Measurements from ENCODE around the gene SLC35G3. TPM values are rescaled to one million over a fixed set of nuclear protein-coding genes. Genes with fewer than 3 reads are reported as not detected.
"Not testable (repeated sequence)": the region's sequence is repeated elsewhere in the genome, so short reads cannot be mapped to it uniquely, and the experiment has no call there.

SLC35G3 gene
- polyA plus RNA-seq, 1 donor from 2014 or later = not detected

DNA sequence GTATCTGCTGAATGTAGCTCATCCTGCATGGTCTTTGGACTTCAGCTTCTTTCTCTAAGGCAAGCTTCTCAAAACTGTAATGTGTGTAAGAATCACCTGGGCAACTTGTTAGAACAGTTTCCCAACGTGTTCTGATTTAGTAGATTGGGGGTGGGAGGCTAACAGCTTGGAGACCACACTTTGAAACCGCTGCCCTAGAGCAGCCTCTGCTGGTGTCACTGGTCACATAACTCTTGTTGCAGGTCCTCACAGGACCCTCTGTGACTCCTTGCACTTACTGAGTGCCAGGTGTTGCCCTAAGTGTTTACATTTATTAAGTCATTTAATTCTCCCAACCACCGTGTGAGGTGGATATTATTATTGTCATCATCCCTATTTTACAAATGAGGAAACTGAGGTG is 9.9 kb downstream of the SLC35G3 start:
- Histone ChIP-seq H3F3A (ENCODE audit: insufficient read depth, low read length, poor library complexity, severe bottlenecking) (no peaks in the 10 kb centered on the region), H3K4me3 (ENCODE audit: low read length) (no peak overlapping the region), H3K9ac (ENCODE audit: low read length) (no peak overlapping the region), H3K4me2 (ENCODE audit: low read length) (no peak overlapping the region), H4K20me1 (ENCODE audit: insufficient read depth) (no peaks in the 10 kb centered on the region), H3K27ac (ENCODE audit: low read length) (no peak overlapping the region), H2AFZ (ENCODE audit: low read depth, low read length) (no peak overlapping the region), H3K27me3 (ENCODE audit: insufficient read depth, low read depth, low read length) (no peaks in the 10 kb centered on the region), H3K36me3 (ENCODE audit: insufficient read depth, low read length) (no peaks in the 10 kb centered on the region), H3K9me3 (ENCODE audit: low read length) (no peaks in the 10 kb centered on the region), H3K79me2 (replicated peaks; ENCODE audit: insufficient read depth, low read length) (no peaks in the 10 kb centered on the region), H3K9me2 (ENCODE audit: insufficient read depth, low read length) (no peaks in the 10 kb centered on the region)
- TF ChIP-seq EP300 (conservative IDR thresholded peaks at IDR 0.05; ENCODE audit: poor library complexity, severe bottlenecking) (no peak), SMC3 (conservative IDR thresholded peaks at IDR 0.05; ENCODE audit: poor library complexity) (no peak), MXI1 (conservative IDR thresholded peaks at IDR 0.05; ENCODE audit: poor library complexity, severe bottlenecking) (no peak), TAF1 (IDR thresholded peaks at IDR 0.05; ENCODE audit: low read depth) (no peak)

DNA sequence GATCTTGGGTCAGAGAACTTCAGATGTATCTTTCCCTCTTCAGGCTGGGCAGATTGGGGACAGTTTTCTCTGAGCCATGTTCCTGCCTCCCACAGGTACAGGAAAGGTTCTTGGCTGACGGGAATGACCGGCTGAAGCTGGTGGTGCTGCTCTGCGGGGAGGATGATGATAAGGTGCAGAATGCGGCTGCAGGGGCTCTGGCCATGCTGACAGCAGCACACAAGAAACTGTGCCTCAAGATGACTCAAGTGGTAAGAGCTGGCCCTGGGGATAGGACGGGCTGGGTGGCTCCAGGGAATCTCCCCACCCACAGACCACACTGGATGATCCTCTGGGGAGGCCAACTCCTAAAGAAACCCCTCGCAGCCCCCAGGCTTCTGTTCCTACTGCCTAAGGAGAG is 10.9 kb downstream of the SLC35G3 start:
- Histone ChIP-seq H3K36me3 (ENCODE audit: insufficient read depth, low read length) (no peaks in the 10 kb centered on the region), H3F3A (ENCODE audit: insufficient read depth, low read length, poor library complexity, severe bottlenecking) (no peaks in the 10 kb centered on the region), H3K27ac (ENCODE audit: low read length) (no peak overlapping the region), H4K20me1 (ENCODE audit: insufficient read depth) (no peaks in the 10 kb centered on the region), H3K27me3 (ENCODE audit: insufficient read depth, low read depth, low read length) (no peaks in the 10 kb centered on the region), H3K79me2 (replicated peaks; ENCODE audit: insufficient read depth, low read length) (no peaks in the 10 kb centered on the region), H2AFZ (ENCODE audit: low read depth, low read length) (no peak overlapping the region), H3K9me2 (ENCODE audit: insufficient read depth, low read length) (no peaks in the 10 kb centered on the region), H3K4me2 (ENCODE audit: low read length) (no peak overlapping the region), H3K4me3 (ENCODE audit: low read length) (no peak overlapping the region), H3K9me3 (ENCODE audit: low read length) (no peaks in the 10 kb centered on the region), H3K9ac (ENCODE audit: low read length) (no peak overlapping the region)
- TF ChIP-seq RAD21 (conservative IDR thresholded peaks at IDR 0.05) = no peak
- no peak for TF ChIP-seq EP300 (conservative IDR thresholded peaks at IDR 0.05; ENCODE audit: poor library complexity, severe bottlenecking)
- no peak for TF ChIP-seq EZH2 (IDR thresholded peaks at IDR 0.05; ENCODE audit: borderline replicate concordance, insufficient read depth, low read length, poor library complexity, severe bottlenecking)
- no peak for TF ChIP-seq SMC3 (conservative IDR thresholded peaks at IDR 0.05; ENCODE audit: poor library complexity)
- no peak for TF ChIP-seq TAF1 (IDR thresholded peaks at IDR 0.05; ENCODE audit: low read depth)
- TF ChIP-seq MXI1 (conservative IDR thresholded peaks at IDR 0.05; ENCODE audit: poor library complexity, severe bottlenecking) = no peak
- TF ChIP-seq, protein P1, sequence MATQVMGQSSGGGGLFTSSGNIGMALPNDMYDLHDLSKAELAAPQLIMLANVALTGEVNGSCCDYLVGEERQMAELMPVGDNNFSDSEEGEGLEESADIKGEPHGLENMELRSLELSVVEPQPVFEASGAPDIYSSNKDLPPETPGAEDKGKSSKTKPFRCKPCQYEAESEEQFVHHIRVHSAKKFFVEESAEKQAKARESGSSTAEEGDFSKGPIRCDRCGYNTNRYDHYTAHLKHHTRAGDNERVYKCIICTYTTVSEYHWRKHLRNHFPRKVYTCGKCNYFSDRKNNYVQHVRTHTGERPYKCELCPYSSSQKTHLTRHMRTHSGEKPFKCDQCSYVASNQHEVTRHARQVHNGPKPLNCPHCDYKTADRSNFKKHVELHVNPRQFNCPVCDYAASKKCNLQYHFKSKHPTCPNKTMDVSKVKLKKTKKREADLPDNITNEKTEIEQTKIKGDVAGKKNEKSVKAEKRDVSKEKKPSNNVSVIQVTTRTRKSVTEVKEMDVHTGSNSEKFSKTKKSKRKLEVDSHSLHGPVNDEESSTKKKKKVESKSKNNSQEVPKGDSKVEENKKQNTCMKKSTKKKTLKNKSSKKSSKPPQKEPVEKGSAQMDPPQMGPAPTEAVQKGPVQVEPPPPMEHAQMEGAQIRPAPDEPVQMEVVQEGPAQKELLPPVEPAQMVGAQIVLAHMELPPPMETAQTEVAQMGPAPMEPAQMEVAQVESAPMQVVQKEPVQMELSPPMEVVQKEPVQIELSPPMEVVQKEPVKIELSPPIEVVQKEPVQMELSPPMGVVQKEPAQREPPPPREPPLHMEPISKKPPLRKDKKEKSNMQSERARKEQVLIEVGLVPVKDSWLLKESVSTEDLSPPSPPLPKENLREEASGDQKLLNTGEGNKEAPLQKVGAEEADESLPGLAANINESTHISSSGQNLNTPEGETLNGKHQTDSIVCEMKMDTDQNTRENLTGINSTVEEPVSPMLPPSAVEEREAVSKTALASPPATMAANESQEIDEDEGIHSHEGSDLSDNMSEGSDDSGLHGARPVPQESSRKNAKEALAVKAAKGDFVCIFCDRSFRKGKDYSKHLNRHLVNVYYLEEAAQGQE (IDR thresholded peaks at IDR 0.05; ENCODE audit: borderline replicate concordance) = no peak
- no peak for TF ChIP-seq POLR2AphosphoS5 (IDR thresholded peaks at IDR 0.05)
- TF ChIP-seq, protein P2, sequence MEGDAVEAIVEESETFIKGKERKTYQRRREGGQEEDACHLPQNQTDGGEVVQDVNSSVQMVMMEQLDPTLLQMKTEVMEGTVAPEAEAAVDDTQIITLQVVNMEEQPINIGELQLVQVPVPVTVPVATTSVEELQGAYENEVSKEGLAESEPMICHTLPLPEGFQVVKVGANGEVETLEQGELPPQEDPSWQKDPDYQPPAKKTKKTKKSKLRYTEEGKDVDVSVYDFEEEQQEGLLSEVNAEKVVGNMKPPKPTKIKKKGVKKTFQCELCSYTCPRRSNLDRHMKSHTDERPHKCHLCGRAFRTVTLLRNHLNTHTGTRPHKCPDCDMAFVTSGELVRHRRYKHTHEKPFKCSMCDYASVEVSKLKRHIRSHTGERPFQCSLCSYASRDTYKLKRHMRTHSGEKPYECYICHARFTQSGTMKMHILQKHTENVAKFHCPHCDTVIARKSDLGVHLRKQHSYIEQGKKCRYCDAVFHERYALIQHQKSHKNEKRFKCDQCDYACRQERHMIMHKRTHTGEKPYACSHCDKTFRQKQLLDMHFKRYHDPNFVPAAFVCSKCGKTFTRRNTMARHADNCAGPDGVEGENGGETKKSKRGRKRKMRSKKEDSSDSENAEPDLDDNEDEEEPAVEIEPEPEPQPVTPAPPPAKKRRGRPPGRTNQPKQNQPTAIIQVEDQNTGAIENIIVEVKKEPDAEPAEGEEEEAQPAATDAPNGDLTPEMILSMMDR (IDR thresholded peaks at IDR 0.05; ENCODE audit: poor library complexity, severe bottlenecking) = no peak

DNA sequence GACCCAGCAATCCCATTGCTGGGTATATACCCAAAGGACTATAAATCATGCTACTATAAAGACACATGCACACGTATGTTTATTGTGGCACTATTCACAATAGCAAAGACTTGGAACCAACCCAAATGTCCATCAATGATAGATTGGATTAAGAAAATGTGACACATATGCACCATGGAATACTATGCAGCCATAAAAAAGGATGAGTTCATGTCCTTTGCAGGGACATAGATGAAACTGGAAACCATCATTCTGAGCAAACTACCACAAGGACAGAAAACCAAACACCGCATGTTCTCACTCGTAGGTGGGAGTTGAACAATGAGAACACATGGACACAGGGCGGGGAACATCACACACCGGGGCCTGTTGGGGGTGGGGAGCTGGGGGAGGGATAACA is 14.8 kb downstream of the SLC35G3 start:
- H3K4me2 ChIP-seq (ENCODE audit: low read length); H3K4me3 ChIP-seq (ENCODE audit: low read length); H3K79me2 ChIP-seq (replicated peaks; ENCODE audit: insufficient read depth, low read length); H3K9ac ChIP-seq (ENCODE audit: low read length); H3K9me3 ChIP-seq (ENCODE audit: low read length); H3K36me3 ChIP-seq (ENCODE audit: insufficient read depth, low read length); H3K9me2 ChIP-seq (ENCODE audit: insufficient read depth, low read length); H3K27me3 ChIP-seq (ENCODE audit: insufficient read depth, low read depth, low read length); H2AFZ ChIP-seq (ENCODE audit: low read depth, low read length); H3K27ac ChIP-seq (ENCODE audit: low read length); H4K20me1 ChIP-seq (ENCODE audit: insufficient read depth); H3F3A ChIP-seq (ENCODE audit: insufficient read depth, low read length, poor library complexity, severe bottlenecking): not testable (repeated sequence)

Data from neural cell (in vitro differentiated cells).